ENCODE results near the gene ENTPD6.
"Not testable (repeated sequence)": the region's sequence is repeated elsewhere in the genome, so short reads cannot be mapped to it uniquely, and the experiment has no call there.

The ENTPD6 gene

DNA sequence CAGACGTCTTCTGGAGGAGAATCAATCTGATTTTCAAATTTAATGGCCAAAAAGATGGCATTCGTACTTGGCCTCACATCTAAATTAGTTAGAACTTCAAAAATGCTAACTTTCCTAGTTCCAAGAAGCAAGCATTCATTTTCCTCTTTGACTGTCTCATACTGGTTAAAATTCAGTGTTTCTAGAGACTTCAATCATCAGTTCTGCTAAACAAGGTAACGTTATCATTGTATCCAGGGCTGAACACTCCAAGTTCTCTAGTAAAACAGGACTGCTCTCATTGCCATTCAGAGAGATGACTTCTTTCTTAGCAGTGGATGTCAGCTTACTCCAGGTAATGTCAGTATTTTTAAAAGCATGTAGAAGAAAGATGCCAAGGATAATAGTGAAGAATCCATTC is 34.6 kb upstream of the ENTPD6 start:
- no peak for TF ChIP-seq CTCF (IDR thresholded peaks at IDR 0.05; ENCODE audit: low read depth, low read length)
- TF ChIP-seq EZH2phosphoT487 (IDR thresholded peaks at IDR 0.05; ENCODE audit: low read depth) = no peak
- Histone ChIP-seq H3K27me3 (ENCODE audit: low read depth, low read length) (peaks cover 25% of the 10 kb centered on the region), H3K79me2 (ENCODE audit: low read length) (no peaks in the 10 kb centered on the region), H3K36me3 (replicated peaks; ENCODE audit: low read depth, low read length) (no peaks in the 10 kb centered on the region), H4K20me1 (ENCODE audit: insufficient read depth, low read length) (no peaks in the 10 kb centered on the region), H3K9me3 (ENCODE audit: insufficient read depth, low read length) (0 out of 2 replicates have a peak, but pooled peaks cover 12% of the 10 kb centered on the region), H3K27ac (ENCODE audit: low read length) (no peak overlapping the region), H3K4me3 (ENCODE audit: low read length) (no peak overlapping the region), H3K4me2 (ENCODE audit: low read length) (peak overlapping the region; percentile 33), H2AFZ (ENCODE audit: low read depth, low read length) (no peak overlapping the region), H3K9ac (ENCODE audit: low read length) (no peak overlapping the region), H3K4me1 (ENCODE audit: low read length) (peaks cover 13% of the 10 kb centered on the region)

DNA sequence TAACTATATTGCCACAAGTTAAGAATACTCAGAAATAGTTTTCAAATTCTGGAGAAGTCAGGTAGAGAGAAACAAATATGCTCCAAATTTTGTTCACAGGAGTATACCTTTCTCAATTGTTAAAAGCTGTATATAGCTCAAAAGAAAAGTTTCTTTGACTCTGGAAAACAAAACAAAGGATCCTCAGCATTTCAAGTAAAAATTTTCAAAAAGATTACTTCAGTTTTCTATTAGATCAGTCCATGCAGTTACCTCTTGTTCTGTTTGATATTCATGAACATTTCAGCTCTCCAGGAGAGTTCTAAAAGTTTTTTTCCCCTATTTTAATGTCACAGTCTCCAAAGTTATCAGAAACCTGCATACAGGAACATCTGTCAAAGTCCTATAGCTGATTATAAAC is 30.4 kb upstream of the ENTPD6 start:
- no peaks in the 10 kb centered on the region for H3K36me3 ChIP-seq (replicated peaks; ENCODE audit: low read depth, low read length)
- H3K4me1 ChIP-seq (ENCODE audit: low read length) = peaks cover 10% of the 10 kb centered on the region
- no peak overlapping the region for H3K4me3 ChIP-seq (ENCODE audit: low read length)
- no peaks in the 10 kb centered on the region for H3K79me2 ChIP-seq (ENCODE audit: low read length)
- no peaks in the 10 kb centered on the region for H4K20me1 ChIP-seq (ENCODE audit: insufficient read depth, low read length)
- H3K9me3 ChIP-seq (ENCODE audit: insufficient read depth, low read length) = 0 out of 2 replicates have a peak, but pooled peaks cover 12% of the 10 kb centered on the region
- H2AFZ ChIP-seq (ENCODE audit: low read depth, low read length) = no peak overlapping the region
- no peak for TF ChIP-seq EZH2phosphoT487 (IDR thresholded peaks at IDR 0.05; ENCODE audit: low read depth)
- TF ChIP-seq CTCF (IDR thresholded peaks at IDR 0.05; ENCODE audit: low read depth, low read length) = no peak
- no peak overlapping the region for H3K4me2 ChIP-seq (ENCODE audit: low read length)
- H3K27ac ChIP-seq (ENCODE audit: low read length) = no peak overlapping the region
- H3K27me3 ChIP-seq (ENCODE audit: low read depth, low read length) = peaks cover 29% of the 10 kb centered on the region
- H3K9ac ChIP-seq (ENCODE audit: low read length) = no peak overlapping the region

GRCh38 chr20:25166105-25166782 is 29.3 kb upstream of the ENTPD6 start:
- Histone ChIP-seq H3K9me3 (ENCODE audit: insufficient read depth, low read length) (0 out of 2 replicates have a peak, but pooled peaks cover 12% of the 10 kb centered on the region), H3K27me3 (ENCODE audit: low read depth, low read length) (peaks cover 22% of the 10 kb centered on the region)
- H3K4me1 ChIP-seq (ENCODE audit: low read length); H3K4me3 ChIP-seq (ENCODE audit: low read length); H3K36me3 ChIP-seq (replicated peaks; ENCODE audit: low read depth, low read length); H3K4me2 ChIP-seq (ENCODE audit: low read length); H3K27ac ChIP-seq (ENCODE audit: low read length); H2AFZ ChIP-seq (ENCODE audit: low read depth, low read length); H3K79me2 ChIP-seq (ENCODE audit: low read length); H4K20me1 ChIP-seq (ENCODE audit: insufficient read depth, low read length); H3K9ac ChIP-seq (ENCODE audit: low read length): not testable (repeated sequence)

- Histone ChIP-seq H3K79me2 (ENCODE audit: low read length) (no peaks in the 10 kb centered on the region), H3K4me2 (ENCODE audit: low read length) (no peak overlapping the region), H3K4me3 (ENCODE audit: low read length) (no peak overlapping the region), H4K20me1 (ENCODE audit: insufficient read depth, low read length) (no peaks in the 10 kb centered on the region), H3K27me3 (ENCODE audit: low read depth, low read length) (peaks cover 10% of the 10 kb centered on the region; the same call in 1 of the 2 replicates), H3K9me3 (ENCODE audit: insufficient read depth, low read length) (no peaks in the 10 kb centered on the region), H3K9ac (ENCODE audit: low read length) (no peak overlapping the region), H3K4me1 (ENCODE audit: low read length) (no peaks in the 10 kb centered on the region), H3K36me3 (replicated peaks; ENCODE audit: low read depth, low read length) (no peaks in the 10 kb centered on the region), H3K27ac (ENCODE audit: low read length) (no peak overlapping the region), H2AFZ (ENCODE audit: low read depth, low read length) (no peak overlapping the region)
- no peak for TF ChIP-seq EZH2phosphoT487 (IDR thresholded peaks at IDR 0.05; ENCODE audit: low read depth)
- no peak for TF ChIP-seq CTCF (IDR thresholded peaks at IDR 0.05; ENCODE audit: low read depth, low read length)
Measured at GRCh38 chr20:25173321-25173720, 22.2 kb upstream of the ENTPD6 start.

All from OCI-LY3 (cell line).